HCT116 (cell line): ENCODE results near the gene SAMD4A. TPM values are rescaled to one million over a fixed set of nuclear protein-coding genes. Genes with fewer than 3 reads are reported as not detected.

Source experiments
- ATAC-seq: fragments of 200-7000 bp; cut with Tn5 transposase; 2 replicates; pipeline ENCODE4 v1.9.1; 2020; ENCODE audit warnings: mild to moderate bottlenecking, moderate library complexity
- BruUV-seq: library from RNA; stranded (reverse); fragments of 400-500 nt; replicated peaks from 2 replicates; lab custom pipeline; 2021; lab: Mats Ljungman, UMichigan
- CTCF ChIA-PET: fragments of 300-600 bp; sonication (Branson Sonifier 250); formaldehyde crosslinking; loops from one replicate; lab custom pipeline; 2021; ENCODE audit warnings: antibody characterized with exemption; lab: Charles Lee
- POLR2A ChIA-PET: fragments of 300-600, 350-600 bp; sonication (Branson Sonifier 250); formaldehyde crosslinking; loops from one replicate; lab custom pipeline; 2021; ENCODE audit warnings: antibody characterized with exemption; lab: Charles Lee
- RAD21 ChIA-PET, 2 experiments: fragments of 300-600 bp; sonication (Branson Sonifier 250); formaldehyde crosslinking; loops; one replicate each; lab custom pipeline; 2023; ENCODE audit warnings: low total read pairs in 2 of 2; ENCODE audit not compliant: uncharacterized antibody in 2 of 2, unreplicated experiment in 2 of 2, low non-redundant PET in 1 of 2; lab: Charles Lee
- DNase-seq: peaks from one replicate; pipeline ENCODE4 v3.0.0-alpha.2; 2010; ENCODE audit warnings: low read depth, low spot score
- H2AFZ ChIP-seq: fragments of 200-600 bp; shearing (Covaris generic), sonication (generic); 2 replicates; pipeline ENCODE4 v1.6.1; 2017; ENCODE audit warnings: low read depth, mixed run types, mixed read lengths, antibody characterized with exemption, low read length; ENCODE audit not compliant: poor library complexity, severe bottlenecking
- H3K27ac ChIP-seq: 2 replicates; pipeline ENCODE4 v1.5.1; 2012; ENCODE audit warnings: low read depth, low read length
- H3K27me3 ChIP-seq: fragments of 200-600 bp; sonication (generic); 2 replicates; pipeline ENCODE4 v1.6.1; 2016; ENCODE audit warnings: mixed run types, low read length, mixed read lengths; ENCODE audit not compliant: insufficient read depth
- H3K36me3 ChIP-seq, 2 experiments: fragments of 200-500 bp in 1 of 2; fragments of 200-600 bp in 1 of 2; sonication (Bioruptor generic) in 1 of 2; sonication (generic) in 1 of 2; 2 replicates each; pipeline versions ENCODE4 v1.5.1 to v1.6.1; 2014 to 2016; ENCODE audit warnings: low read length in 2 of 2, inconsistent platforms in 1 of 2, mixed read lengths in 1 of 2, mixed run types in 1 of 2; ENCODE audit not compliant: insufficient read depth in 2 of 2, control insufficient read depth in 1 of 2
- H3K4me1 ChIP-seq, 2 experiments: fragments of 200-600 bp in 1 of 2; sonication (generic) in 1 of 2; 2 replicates each; pipeline versions ENCODE4 v1.5.1 to v1.6.1; 2012 to 2017; ENCODE audit warnings: low read length in 2 of 2, inconsistent platforms in 1 of 2, mild to moderate bottlenecking in 1 of 2, mixed read lengths in 1 of 2, mixed run types in 1 of 2, moderate library complexity in 1 of 2; ENCODE audit not compliant: insufficient read depth in 2 of 2, control insufficient read depth in 1 of 2
- H3K4me2 ChIP-seq: fragments of 200-600 bp; sonication (generic); 2 replicates; pipeline ENCODE4 v1.6.1; 2017; ENCODE audit warnings: mixed run types, low read length, mixed read lengths
- H3K4me3 ChIP-seq, 2 experiments: fragments of 200-600 bp in 1 of 2; sonication (generic) in 1 of 2; replicated peaks in 1 of 2; 2 replicates each; pipeline ENCODE4 v1.5.1; 2011 to 2016; ENCODE audit warnings: low read length in 2 of 2, control low read depth in 1 of 2, low read depth in 1 of 2, mild to moderate bottlenecking in 1 of 2, mixed read lengths in 1 of 2, mixed run types in 1 of 2
- H3K79me2 ChIP-seq: fragments of 200-600 bp; sonication (generic); 2 replicates; pipeline ENCODE4 v1.6.1; 2017; ENCODE audit warnings: mild to moderate bottlenecking, mixed run types, low read length, moderate library complexity, mixed read lengths; ENCODE audit not compliant: insufficient read depth
- H3K9ac ChIP-seq: fragments of 200-600 bp; sonication (generic); 2 replicates; pipeline ENCODE4 v1.6.1; 2016; ENCODE audit warnings: low read length, mixed read lengths
- H3K9me2 ChIP-seq: fragments of 200-600 bp; sonication (generic), shearing (Covaris generic); 2 replicates; pipeline ENCODE4 v1.6.1; 2017; ENCODE audit warnings: mixed run types, mild to moderate bottlenecking, moderate library complexity; ENCODE audit not compliant: insufficient read depth
- H3K9me3 ChIP-seq, 2 experiments: fragments of 200-500 bp in 1 of 2; fragments of 200-600 bp in 1 of 2; sonication (Bioruptor generic) in 1 of 2; sonication (generic) in 1 of 2; 2 replicates each; pipeline ENCODE4 v1.6.1; 2014 to 2017; ENCODE audit warnings: low read length in 2 of 2, mixed read lengths in 2 of 2, inconsistent platforms in 1 of 2, low read depth in 1 of 2, mild to moderate bottlenecking in 1 of 2, mixed run types in 1 of 2, moderate library complexity in 1 of 2; ENCODE audit not compliant: control insufficient read depth in 1 of 2, insufficient read depth in 1 of 2
- H4K20me1 ChIP-seq: fragments of 200-600 bp; sonication (generic), shearing (Covaris generic); 2 replicates; pipeline ENCODE4 v1.6.1; 2017; ENCODE audit warnings: mixed run types, mild to moderate bottlenecking, moderate library complexity; ENCODE audit not compliant: insufficient read depth
- ATF3 ChIP-seq: IDR thresholded peaks from 2 replicates; pipeline ENCODE4 v1.6.1; 2012
- CBX3 ChIP-seq: IDR thresholded peaks from 2 replicates; pipeline ENCODE4 v1.6.1; 2012; ENCODE audit warnings: low read depth
- CTCF ChIP-seq, 3 experiments: fragments of 200-600 bp in 1 of 3; sonication (generic) in 1 of 3; IDR thresholded peaks in 2 of 3; conservative IDR thresholded peaks in 1 of 3; 2 replicates each; pipeline ENCODE4 v1.5.1; 2012 to 2017; ENCODE audit warnings: low read depth in 2 of 3, low read length in 2 of 3, antibody characterized with exemption in 1 of 3, borderline replicate concordance in 1 of 3, control low read depth in 1 of 3, mild to moderate bottlenecking in 1 of 3, mixed read lengths in 1 of 3, mixed run types in 1 of 3, moderate library complexity in 1 of 3; ENCODE audit not compliant: insufficient read depth in 1 of 3
- EZH2 ChIP-seq: fragments of 200-600 bp; sonication (generic); IDR thresholded peaks from 2 replicates; pipeline ENCODE4 v1.6.1; 2017; ENCODE audit warnings: antibody characterized with exemption, mixed run types
- JUND ChIP-seq: IDR thresholded peaks from 2 replicates; pipeline ENCODE4 v1.6.1; 2012
- MAX ChIP-seq: IDR thresholded peaks from 2 replicates; pipeline ENCODE4 v1.6.1; 2012
- POLR2AphosphoS5 ChIP-seq: IDR thresholded peaks from 2 replicates; pipeline ENCODE4 v1.6.1; 2011; ENCODE audit warnings: mild to moderate bottlenecking, low read depth, low read length, moderate library complexity
- RAD21 ChIP-seq: IDR thresholded peaks from 2 replicates; pipeline ENCODE4 v1.6.1; 2012; ENCODE audit warnings: low read depth, mild to moderate bottlenecking
- REST ChIP-seq: IDR thresholded peaks from 2 replicates; pipeline ENCODE4 v1.6.1; 2012; ENCODE audit warnings: low read depth
- SIN3A ChIP-seq: IDR thresholded peaks from 2 replicates; pipeline ENCODE4 v1.6.1; 2012; ENCODE audit warnings: low read depth
- ZBTB33 ChIP-seq: IDR thresholded peaks from 2 replicates; pipeline ENCODE4 v1.6.1; 2011; ENCODE audit warnings: mild to moderate bottlenecking, low read length, moderate library complexity; ENCODE audit not compliant: insufficient replicate concordance; ENCODE audit errors: extremely low read depth
- ZNF274 ChIP-seq: fragments of 200-500 bp; sonication (Bioruptor generic); IDR thresholded peaks from 2 replicates; pipeline ENCODE4 v1.6.1; 2014; ENCODE audit warnings: mild to moderate bottlenecking, low read depth, low read length, inconsistent platforms
- intact Hi-C: fragments of 100-400 bp; cut with micrococcal nuclease; formaldehyde crosslinking; loops from 2 replicates; pipeline ENCODE4 v1.10.0; 2022
- total RNA-seq: library from RNA; stranded (reverse); gene quantifications from one replicate; pipeline ENCODE4 v1.2.1, GENCODE V29; 2021; ENCODE audit not compliant: unreplicated experiment

SAMD4A gene
- total RNA-seq, 1 experiment from 2014 or later: 9.0 TPM

GRCh38 chr14:54637270-54638134 lies 70.6 kb downstream of the SAMD4A start:
- no peaks in the 10 kb centered on the region for H3K9me3 ChIP-seq
- RAD21 ChIA-PET: no interaction called here
- H3K9me2 ChIP-seq: no peaks in the 10 kb centered on the region
- CTCF ChIA-PET: no interaction called here
- H3K27ac ChIP-seq: no peak overlapping the region
- peaks cover 0 to under 1% of the 10 kb centered on the region in 2 experiments; a peak in 1 of 4 replicates for H3K4me1 ChIP-seq
- POLR2A ChIA-PET: no interaction called here
- no peak overlapping the region for H3K9ac ChIP-seq
- no peaks in the 10 kb centered on the region for H3K27me3 ChIP-seq
- no peaks in the 10 kb centered on the region for H3K36me3 ChIP-seq
- no peak overlapping the region for H2AFZ ChIP-seq
- ATAC-seq: no peak
- no peak overlapping the region for H3K4me3 ChIP-seq
- DNase-seq: no peak
- intact Hi-C loops: no loop called here
- H4K20me1 ChIP-seq: no peaks in the 10 kb centered on the region
- no peaks in the 10 kb centered on the region for H3K79me2 ChIP-seq
- TF ChIP-seq MAX (no peak), JUND (no peak), CTCF (IDR thresholded peaks at IDR 0.05 in 2 of 3, conservative IDR thresholded peaks at IDR 0.05 in 1 of 3; ENCODE audit: borderline replicate concordance in 1 of 3, insufficient read depth in 1 of 3, low read depth in 2 of 3, low read length in 2 of 3) (no peak), REST (no peak), RAD21 (no peak), ZNF274 (no peak), ATF3 (no peak), EZH2 (no peak), SIN3A (no peak), CBX3 (no peak), ZBTB33 (no peak), POLR2AphosphoS5 (no peak)
- TF ChIP-seq, all 23 proteins: peak for 0
- BruUV-seq: no TSS peak
- H3K4me2 ChIP-seq: no peak overlapping the region
